A673 (cell line): ENCODE data around the gene IQCM.

Experiments used
- EZH2 ChIP-seq: fragments of 200-600 bp; sonication (generic); IDR thresholded peaks from 2 replicates; pipeline ENCODE4 v1.6.1; 2017; ENCODE audit warnings: borderline replicate concordance, low read depth, mild to moderate bottlenecking, mixed read lengths, antibody characterized with exemption, low read length; ENCODE audit not compliant: poor library complexity, severe bottlenecking
- TF ChIP-seq, protein P1 (sequence below): fragments of 300-800, 200-600 bp; sonication (generic); conservative IDR thresholded peaks from 2 replicates; pipeline ENCODE4 v1.5.1; 2017; ENCODE audit warnings: low read depth, mild to moderate bottlenecking, antibody characterized with exemption, low read length, moderate library complexity, mixed read lengths

GRCh38 chr4:149838036-149838435 lies 22.4 kb upstream of the IQCM start:
- TF ChIP-seq, protein P1, sequence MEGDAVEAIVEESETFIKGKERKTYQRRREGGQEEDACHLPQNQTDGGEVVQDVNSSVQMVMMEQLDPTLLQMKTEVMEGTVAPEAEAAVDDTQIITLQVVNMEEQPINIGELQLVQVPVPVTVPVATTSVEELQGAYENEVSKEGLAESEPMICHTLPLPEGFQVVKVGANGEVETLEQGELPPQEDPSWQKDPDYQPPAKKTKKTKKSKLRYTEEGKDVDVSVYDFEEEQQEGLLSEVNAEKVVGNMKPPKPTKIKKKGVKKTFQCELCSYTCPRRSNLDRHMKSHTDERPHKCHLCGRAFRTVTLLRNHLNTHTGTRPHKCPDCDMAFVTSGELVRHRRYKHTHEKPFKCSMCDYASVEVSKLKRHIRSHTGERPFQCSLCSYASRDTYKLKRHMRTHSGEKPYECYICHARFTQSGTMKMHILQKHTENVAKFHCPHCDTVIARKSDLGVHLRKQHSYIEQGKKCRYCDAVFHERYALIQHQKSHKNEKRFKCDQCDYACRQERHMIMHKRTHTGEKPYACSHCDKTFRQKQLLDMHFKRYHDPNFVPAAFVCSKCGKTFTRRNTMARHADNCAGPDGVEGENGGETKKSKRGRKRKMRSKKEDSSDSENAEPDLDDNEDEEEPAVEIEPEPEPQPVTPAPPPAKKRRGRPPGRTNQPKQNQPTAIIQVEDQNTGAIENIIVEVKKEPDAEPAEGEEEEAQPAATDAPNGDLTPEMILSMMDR: no peak
- TF ChIP-seq EZH2: no peak
